Cerebellar cortex (tissue), 1 donor: ENCODE results near the gene TTC39B.
A peak's percentile ranks its signal among the peaks of the same experiment; 100 is the strongest.

Experiments
- DNase-seq: peaks from one replicate; pipeline ENCODE4 v3.0.0-alpha.2; 2015; ENCODE audit warnings: low spot score

The TTC39B gene

GRCh38 chr9:15300218-15300617 lies 6.8 kb downstream of the TTC39B start:
- no peak for DNase-seq

- DNase-seq = no peak
Measured at GRCh38 chr9:15299374-15299939, 7.6 kb downstream of the TTC39B start.

GRCh38 chr9:15298362-15298761 lies 8.7 kb downstream of the TTC39B start:
- no peak for DNase-seq

DNA sequence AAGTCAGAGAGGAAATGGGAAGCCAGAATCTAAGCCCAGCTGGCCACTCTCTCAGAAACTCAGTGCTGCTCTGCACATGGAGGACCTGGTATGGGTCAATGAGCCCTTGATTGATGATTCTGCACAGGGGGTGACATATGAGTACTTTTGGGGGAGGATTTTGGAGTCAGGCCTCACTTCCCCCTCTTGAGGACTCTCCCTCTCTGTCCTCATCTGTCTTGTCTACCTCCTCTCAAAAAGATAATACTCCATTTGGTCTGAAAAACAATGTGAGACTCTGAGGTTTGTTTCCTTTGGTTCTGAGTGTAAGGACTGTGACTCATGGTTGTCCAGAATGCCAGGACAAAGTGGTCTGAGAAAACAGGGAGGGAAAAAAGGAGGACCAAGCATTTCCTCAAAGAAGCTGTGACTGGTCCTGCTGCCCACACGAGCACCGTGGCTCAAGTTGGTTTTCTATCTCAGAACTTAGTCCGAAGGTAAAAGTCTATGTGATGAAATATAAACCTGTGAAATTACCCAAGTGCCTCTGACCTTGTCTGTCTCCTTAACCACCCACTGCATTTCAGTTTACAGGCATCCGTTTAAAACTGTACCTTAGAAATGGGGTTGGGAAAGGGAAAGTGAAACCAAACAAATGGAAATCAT lies 11.1 kb downstream of the TTC39B start:
- DNase-seq = peak; percentile 5

- no peak for DNase-seq
Measured at GRCh38 chr9:15294604-15295003, 12.4 kb downstream of the TTC39B start.

- no peak for DNase-seq
Measured at GRCh38 chr9:15293804-15294316, 13.2 kb downstream of the TTC39B start.

DNA sequence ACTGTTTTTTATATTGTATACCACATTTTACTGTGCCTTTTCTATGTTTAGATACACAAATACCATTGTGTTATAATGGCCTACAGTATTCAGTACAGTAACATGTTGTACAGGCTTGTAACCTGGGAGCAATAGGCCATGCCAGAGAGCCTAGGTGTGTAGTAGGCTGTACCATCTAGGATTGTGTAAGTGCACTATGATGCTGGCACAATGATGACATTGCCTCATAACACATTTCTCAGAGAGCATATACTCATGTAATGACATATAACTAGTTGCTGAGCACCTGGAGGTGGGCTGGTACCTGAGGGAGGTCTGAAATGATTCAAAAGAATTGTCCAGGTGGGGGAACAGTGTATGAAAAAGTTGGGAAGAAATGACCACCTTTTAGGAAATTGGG lies 13.9 kb downstream of the TTC39B start:
- no peak for DNase-seq

DNA sequence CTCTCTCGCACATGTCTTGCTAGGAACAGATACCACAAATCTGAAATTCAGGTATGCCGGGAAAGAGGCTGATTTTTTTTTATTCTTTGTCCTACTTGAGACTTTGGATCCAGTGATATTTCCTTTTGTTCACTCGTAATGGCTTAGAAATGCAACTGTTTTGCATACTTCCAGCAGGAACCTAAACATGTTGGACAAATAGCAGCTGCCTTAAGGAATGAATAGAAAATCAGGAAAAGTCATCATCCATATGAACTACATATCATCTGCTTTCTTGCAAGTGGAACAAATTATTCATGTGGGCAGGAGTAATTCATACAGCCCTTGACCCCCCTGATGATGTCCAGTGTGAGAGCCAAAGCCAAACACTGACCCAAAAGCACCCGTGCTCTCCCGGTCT lies 17.4 kb downstream of the TTC39B start:
- no peak for DNase-seq

DNA sequence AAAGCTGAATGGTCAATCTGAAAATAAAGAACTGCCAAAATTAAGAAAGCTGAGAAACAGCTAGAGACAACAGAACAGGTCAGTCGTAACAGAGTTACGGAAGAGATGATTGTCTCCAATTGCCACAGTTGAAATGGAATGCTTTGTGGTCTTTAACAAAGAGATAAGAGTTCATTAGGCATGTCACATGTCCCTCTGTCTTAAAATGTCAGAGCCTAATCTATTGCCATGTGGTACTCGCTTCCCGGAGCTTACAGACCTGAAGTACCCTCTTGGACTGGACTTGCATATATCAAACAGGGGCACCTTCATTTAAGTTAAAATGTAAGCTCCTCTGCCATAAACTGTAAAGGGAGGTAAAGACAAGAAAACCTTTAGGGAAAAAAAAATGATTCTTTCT lies 19.7 kb downstream of the TTC39B start:
- DNase-seq = no peak

DNA sequence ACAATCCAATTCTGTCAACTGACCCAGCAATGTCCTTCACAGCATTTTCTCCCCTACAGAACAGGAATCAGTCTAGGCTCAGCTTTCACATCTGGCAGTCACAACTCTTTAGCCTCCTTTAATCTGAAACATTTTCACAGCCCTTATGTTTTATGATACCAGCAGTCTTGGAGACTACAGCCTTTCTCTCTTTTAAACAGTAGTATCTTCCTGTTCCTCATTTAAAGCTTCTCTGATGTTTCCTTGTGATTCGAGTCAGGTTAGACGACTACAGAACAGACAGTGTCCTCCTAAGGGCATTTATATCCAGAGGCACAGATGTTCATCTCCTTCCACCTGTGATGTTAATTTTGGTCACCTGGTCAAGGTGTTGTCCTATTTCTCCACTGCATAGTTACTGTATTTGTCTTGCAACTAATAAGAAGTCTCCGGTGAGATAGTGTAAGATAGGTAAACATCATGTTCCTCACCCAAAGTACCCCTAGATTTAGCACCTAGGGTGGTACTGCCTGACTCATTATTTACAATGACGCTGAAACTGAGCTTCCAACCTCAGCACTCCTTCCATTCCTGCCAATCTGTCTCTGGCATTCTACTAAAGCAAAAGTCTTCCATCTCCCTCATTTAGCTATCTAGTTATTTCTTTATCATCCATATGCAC lies 20.7 kb downstream of the TTC39B start:
- no peak for DNase-seq

DNA sequence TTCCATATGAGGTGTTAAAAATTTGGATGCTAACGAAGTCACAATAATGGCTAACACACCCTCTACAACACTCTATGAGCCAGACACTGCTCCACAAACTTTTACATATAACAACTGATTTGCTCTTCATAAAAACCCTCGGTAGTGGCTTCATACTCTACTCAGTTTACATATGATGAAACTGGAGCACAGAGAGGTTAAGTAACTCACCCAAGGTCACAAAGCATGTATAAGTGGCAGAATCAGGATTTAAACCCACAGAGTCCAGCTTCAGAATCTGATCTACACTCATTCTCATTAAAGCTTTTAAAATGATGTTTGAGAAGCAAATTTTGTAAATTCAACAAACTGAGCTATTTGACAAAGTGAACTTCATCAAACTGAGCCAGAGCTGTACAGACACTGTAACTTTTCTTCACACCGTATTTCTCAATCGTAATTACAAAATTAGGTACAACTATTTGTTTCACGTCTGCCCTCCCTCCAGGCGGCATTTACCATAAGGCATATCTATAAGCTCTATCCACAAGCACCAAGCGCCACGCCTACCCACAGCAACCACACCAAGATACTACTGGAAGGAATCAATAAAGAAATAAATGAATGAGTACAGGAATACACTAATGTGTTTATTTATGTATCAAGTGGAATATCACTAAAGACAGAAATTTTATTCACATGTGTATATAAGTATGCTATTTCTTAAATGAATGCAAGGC lies 24.3 kb downstream of the TTC39B start:
- no peak for DNase-seq

- DNase-seq = no peak
Measured at GRCh38 chr9:15280647-15281046, 26.4 kb downstream of the TTC39B start.

DNA sequence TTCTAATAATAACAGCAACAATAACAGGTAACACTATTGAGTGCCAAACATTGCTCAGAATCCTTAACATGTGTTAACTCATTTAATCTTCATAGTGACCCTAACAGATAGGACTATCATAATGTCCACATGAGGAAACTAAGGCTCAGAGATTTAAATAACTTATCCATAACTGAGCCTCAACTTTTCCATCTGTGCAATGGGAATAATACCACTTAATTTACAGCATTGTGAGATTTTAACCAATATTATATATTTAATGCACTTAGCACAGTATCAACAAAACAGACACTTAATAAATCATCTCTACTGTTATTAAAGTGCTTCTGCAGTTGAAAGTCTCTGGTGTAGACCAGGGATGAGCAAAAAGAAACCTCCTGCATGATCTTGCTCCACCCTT lies 28.2 kb downstream of the TTC39B start:
- no peak for DNase-seq

- DNase-seq = no peak
Measured at GRCh38 chr9:15278091-15278687, 28.8 kb downstream of the TTC39B start.

DNA sequence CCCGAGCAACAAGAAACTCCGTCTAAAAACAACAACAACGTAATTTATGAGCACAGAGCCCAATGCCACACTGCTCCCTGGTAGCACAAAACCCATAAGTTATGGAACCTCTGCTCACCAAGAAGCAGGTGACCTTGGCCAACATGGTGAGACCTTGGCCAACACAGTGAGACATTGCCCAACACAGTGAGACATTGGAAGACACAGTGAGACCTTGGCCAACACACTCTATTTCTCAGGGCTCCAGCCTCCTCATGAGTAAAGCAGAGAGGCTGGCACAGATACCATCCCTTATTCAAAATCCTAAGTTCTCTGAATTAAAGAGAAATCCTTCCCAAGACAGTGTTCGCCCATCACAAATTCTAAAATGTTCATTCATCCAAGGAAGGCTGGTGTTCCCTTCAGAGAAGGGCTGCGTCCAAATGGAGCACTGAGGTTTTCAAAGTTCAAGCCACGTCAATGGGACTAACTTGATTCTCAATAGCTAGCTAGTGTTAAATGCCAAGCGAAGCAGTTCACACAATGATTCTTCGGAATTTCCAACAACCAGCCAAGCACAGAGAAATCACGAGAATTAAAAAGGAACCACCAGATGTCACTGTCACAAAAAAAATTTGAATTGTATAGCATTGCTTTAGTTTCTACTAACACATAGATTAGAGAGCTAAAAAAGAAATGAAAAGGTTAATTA lies 29.5 kb downstream of the TTC39B start:
- peak; percentile 68 for DNase-seq

DNA sequence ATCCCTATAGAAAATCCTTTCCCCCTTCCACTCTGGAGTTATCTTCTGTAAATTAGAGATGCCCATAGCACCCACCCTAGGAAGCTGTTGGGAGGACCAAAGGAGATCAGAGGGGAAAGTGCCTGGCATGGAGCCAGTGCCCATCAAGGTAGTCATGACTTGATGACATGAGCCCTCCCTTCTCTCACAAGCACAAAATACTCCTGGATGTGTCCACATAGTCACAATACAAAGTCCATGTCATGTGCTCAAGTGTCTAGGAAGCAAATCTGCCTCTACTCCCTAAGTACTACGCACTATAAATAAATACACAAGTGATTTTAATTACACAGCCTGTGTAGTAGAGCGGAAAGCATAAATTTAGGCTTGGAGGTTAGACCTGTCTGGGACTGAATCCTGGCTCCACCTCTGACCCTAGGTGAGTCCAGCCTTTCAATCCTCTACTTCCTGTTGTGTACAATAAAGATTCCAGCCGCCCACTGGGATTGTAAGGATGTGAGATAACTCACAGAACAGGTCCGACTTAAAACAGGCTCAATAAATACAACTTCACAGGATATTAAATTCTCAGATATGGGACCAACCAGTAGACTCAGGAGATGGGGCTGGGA lies 30.6 kb downstream of the TTC39B start:
- no peak for DNase-seq

- DNase-seq = no peak
Measured at GRCh38 chr9:15274425-15274824, 32.6 kb downstream of the TTC39B start.

DNA sequence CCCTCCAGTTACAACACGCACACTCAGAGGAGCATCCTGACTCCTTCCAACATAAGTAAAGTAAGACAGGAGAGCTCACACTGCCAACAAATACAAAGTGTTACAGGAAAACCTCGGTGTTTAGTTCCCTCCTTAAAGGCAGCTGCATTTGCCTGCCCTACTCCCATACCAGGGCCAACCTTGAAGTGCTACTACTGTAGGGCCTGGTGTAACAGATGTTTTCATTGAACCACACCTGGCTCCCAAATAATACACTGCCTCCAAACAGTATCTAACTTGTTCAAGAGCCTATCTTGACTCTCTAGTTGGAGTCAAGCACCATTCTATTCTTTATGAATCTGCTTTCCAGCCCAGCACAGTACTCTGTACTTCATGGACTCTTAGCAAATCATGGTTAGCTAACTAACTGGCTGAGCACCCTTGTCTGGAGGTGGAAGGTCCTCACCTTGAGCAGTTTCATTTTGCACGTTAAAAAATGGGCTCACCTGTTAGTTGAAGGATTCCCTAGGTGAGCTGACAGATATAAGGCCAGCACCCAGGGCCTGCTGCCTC lies 34.6 kb downstream of the TTC39B start:
- DNase-seq = no peak

- DNase-seq = no peak
Measured at GRCh38 chr9:15271403-15271802, 35.6 kb downstream of the TTC39B start.

GRCh38 chr9:15268782-15269181 lies 38.2 kb downstream of the TTC39B start:
- no peak for DNase-seq

GRCh38 chr9:15268317-15268716 lies 38.7 kb downstream of the TTC39B start:
- DNase-seq = no peak
